Endothelial cell of umbilical vein (primary cell): ENCODE data around the gene VPS4A. TPM values are rescaled to one million over a fixed set of nuclear protein-coding genes. Genes with fewer than 3 reads are reported as not detected.

Source experiments
- BruUV-seq: library from RNA; stranded (reverse); fragments of 400-500 nt; replicated peaks from 2 replicates; lab custom pipeline; 2021; lab: Mats Ljungman, UMichigan
- CTCF ChIA-PET: fragments of 300-600, 350-600 bp; sonication (Branson Sonifier 250); formaldehyde crosslinking; loops from one replicate; lab custom pipeline; 2021; ENCODE audit warnings: antibody characterized with exemption, inconsistent platforms; lab: Charles Lee
- POLR2A ChIA-PET: fragments of 300-600, 350-600 bp; sonication (Branson Sonifier 250); formaldehyde crosslinking; loops from one replicate; lab custom pipeline; 2021; ENCODE audit warnings: antibody characterized with exemption, inconsistent platforms; lab: Charles Lee
- DNase-seq: peaks from one replicate; pipeline ENCODE4 v3.0.0-alpha.2; 2011; ENCODE audit warnings: low read depth, low spot score
- FAIRE-seq: peaks from 2 replicates; lab custom pipeline; 2011; peaks lifted over from hg19 to GRCh38; lab: Jason Lieb, UNC
- H2AFZ ChIP-seq: 2 replicates; pipeline ENCODE4 v1.6.0; 2012; ENCODE audit warnings: low read depth, low read length, control low read depth, inconsistent platforms
- H3K27ac ChIP-seq: 2 replicates; pipeline ENCODE4 v1.5.1; 2011; ENCODE audit warnings: low read depth, mild to moderate bottlenecking, control low read depth, low read length, moderate library complexity; ENCODE audit not compliant: insufficient read depth
- H3K27me3 ChIP-seq, 2 experiments: 2 replicates each; pipeline versions ENCODE4 v1.6.0 to v1.6.1; 2011; ENCODE audit warnings: low read length in 2 of 2, mixed read lengths in 1 of 2; ENCODE audit not compliant: control insufficient read depth in 2 of 2, insufficient read depth in 2 of 2
- H3K36me3 ChIP-seq, 2 experiments: 2 replicates in 1 of 2; 3 replicates in 1 of 2; pipeline ENCODE4 v1.5.1; 2011; ENCODE audit warnings: low read length in 2 of 2, mild to moderate bottlenecking in 1 of 2, moderate library complexity in 1 of 2; ENCODE audit not compliant: control insufficient read depth in 2 of 2, insufficient read depth in 2 of 2; ENCODE audit errors: extremely low read depth in 1 of 2
- H3K4me1 ChIP-seq: 3 replicates; pipeline ENCODE4 v1.5.1; 2011; ENCODE audit warnings: mild to moderate bottlenecking, low read length; ENCODE audit not compliant: control insufficient read depth, insufficient read depth; ENCODE audit errors: extremely low read depth
- H3K4me2 ChIP-seq: 2 replicates; pipeline ENCODE4 v1.6.1; 2011; ENCODE audit warnings: low read length, control low read depth, mixed read lengths; ENCODE audit not compliant: insufficient read depth
- H3K4me3 ChIP-seq, 3 experiments: fragments of 200-600 bp in 1 of 3; sonication (generic), shearing (Covaris generic) in 1 of 3; replicated peaks in 1 of 3; 2 replicates each; pipeline ENCODE4 v1.5.1; 2011 to 2016; ENCODE audit warnings: control low read depth in 3 of 3, low read length in 3 of 3, mild to moderate bottlenecking in 2 of 3, inconsistent platforms in 1 of 3, low read depth in 1 of 3, moderate library complexity in 1 of 3; ENCODE audit not compliant: insufficient read depth in 1 of 3
- H3K79me2 ChIP-seq: 2 replicates; pipeline ENCODE4 v1.6.0; 2012; ENCODE audit warnings: low read length, inconsistent platforms; ENCODE audit not compliant: control insufficient read depth, insufficient read depth
- H3K9ac ChIP-seq: replicated peaks from 2 replicates; pipeline ENCODE3; 2011; ENCODE audit warnings: low read length, control low read depth; ENCODE audit not compliant: insufficient read depth; ENCODE audit errors: extremely low read depth
- H3K9me1 ChIP-seq: replicated peaks from 3 replicates; pipeline ENCODE4 v1.6.0; 2011; ENCODE audit warnings: mild to moderate bottlenecking, low read length; ENCODE audit not compliant: control insufficient read depth, insufficient read depth; ENCODE audit errors: extremely low read depth
- H3K9me3 ChIP-seq: replicated peaks from 2 replicates; pipeline ENCODE4 v1.5.1; 2012; ENCODE audit warnings: low read length, inconsistent platforms; ENCODE audit not compliant: control insufficient read depth, insufficient read depth
- H4K20me1 ChIP-seq: replicated peaks from 2 replicates; pipeline ENCODE3; 2011; ENCODE audit warnings: mild to moderate bottlenecking, low read length; ENCODE audit not compliant: control insufficient read depth, insufficient read depth; ENCODE audit errors: extremely low read depth
- EZH2 ChIP-seq: IDR thresholded peaks from 2 replicates; pipeline ENCODE4 v1.6.1; 2012; ENCODE audit warnings: borderline replicate concordance, low read depth, mild to moderate bottlenecking, moderate library complexity, low read length, inconsistent platforms; ENCODE audit not compliant: severe bottlenecking
- FOS ChIP-seq: IDR thresholded peaks from 2 replicates; pipeline ENCODE4 v1.6.1; 2011; ENCODE audit warnings: mild to moderate bottlenecking, low read length, moderate library complexity, borderline replicate concordance; ENCODE audit not compliant: insufficient read depth
- GATA2 ChIP-seq: IDR thresholded peaks from 2 replicates; pipeline ENCODE4 v1.7.0; 2011; ENCODE audit warnings: low read depth, mild to moderate bottlenecking, moderate library complexity, mixed read lengths, low read length; ENCODE audit not compliant: insufficient read length, insufficient read depth
- JUN ChIP-seq: IDR thresholded peaks from 2 replicates; pipeline ENCODE4 v1.6.1; 2011; ENCODE audit warnings: borderline replicate concordance, low read depth; ENCODE audit not compliant: insufficient read length, insufficient read depth
- MYC ChIP-seq: IDR thresholded peaks from one replicate; pipeline ENCODE4 v1.6.1; 2011; ENCODE audit warnings: mild to moderate bottlenecking, low read depth, low read length
- POLR2A ChIP-seq: IDR thresholded peaks from 2 replicates; pipeline ENCODE4 v1.6.1; 2012; ENCODE audit warnings: low read depth, mild to moderate bottlenecking, control low read depth, low read length
- POLR2AphosphoS5 ChIP-seq: IDR thresholded peaks from 2 replicates; pipeline ENCODE4 v1.6.1; 2012; ENCODE audit warnings: low read depth, mild to moderate bottlenecking, control low read depth, low read length, moderate library complexity; ENCODE audit not compliant: insufficient read depth
- dilution Hi-C: fragments of 300-500 bp; cut with MboI; formaldehyde crosslinking; loops from one replicate; pipeline ENCODE4 v1.15.0; 2019; ENCODE audit warnings: low sequenced_read_pairs; ENCODE audit not compliant: extremely low pct_ligation_motif_present
- intact Hi-C: fragments of 100-400 bp; cut with micrococcal nuclease; formaldehyde crosslinking; loops from one replicate; pipeline ENCODE4 v1.10.0; 2022
- polyA plus RNA-seq, 4 experiments: library from polyadenylated mRNA; depleted of rRNA in 3 of 4; stranded (reverse) in 3 of 4; unstranded in 1 of 4; fragments of >200 nt; gene quantifications; 2 replicates each; pipeline versions ENCODE4 v1.2.1 to v1.2.3, GENCODE V29; 2011 to 2012; ENCODE audit warnings: missing spikeins in 1 of 4
- total RNA-seq: library from RNA; stranded (reverse); gene quantifications from 2 replicates; pipeline ENCODE4 v1.2.3, GENCODE V29; 2021
- TF ChIP-seq, protein P1 (sequence below): IDR thresholded peaks from 2 replicates; pipeline ENCODE4 v1.6.1; 2011; ENCODE audit not compliant: insufficient read depth, insufficient read length
- TF ChIP-seq, protein P2 (sequence below), 2 donors: IDR thresholded peaks; 1 replicate in 1 of 2; 2 replicates in 1 of 2; pipeline ENCODE4 v1.5.1; 2011; ENCODE audit warnings: low read length in 2 of 2, mild to moderate bottlenecking in 2 of 2, moderate library complexity in 2 of 2, control low read depth in 1 of 2, inconsistent platforms in 1 of 2, low read depth in 1 of 2; ENCODE audit not compliant: insufficient read depth in 1 of 2; ENCODE audit errors: extremely low read depth in 1 of 2

Gene VPS4A
- total and polyA plus RNA-seq, 2 donors (not counting 3 experiments of a cell fraction or from before 2014, with no cell fraction given): 22.3 to 34.8 TPM

DNA sequence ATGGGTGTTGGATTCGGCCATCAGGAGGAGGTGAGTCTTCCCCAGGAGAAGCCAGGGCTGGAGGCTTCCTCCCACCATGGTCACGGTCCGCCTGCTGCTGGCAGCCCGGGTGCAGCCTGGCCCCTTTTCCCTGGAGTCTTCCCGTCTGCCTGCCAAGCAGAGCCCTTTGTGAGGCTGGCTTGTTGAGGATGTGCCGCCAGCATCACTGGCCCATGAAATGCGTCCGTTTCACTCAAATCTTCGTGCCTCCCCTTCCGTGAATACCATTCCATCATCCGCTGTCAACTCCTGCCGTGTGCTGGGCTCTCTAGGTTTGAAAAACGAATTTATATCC, 9.6 kb downstream of the VPS4A start:
- intact Hi-C loops (no loop called here), dilution Hi-C loops (no loop called here)
- DNase-seq: no peak
- Histone ChIP-seq H3K79me2 (peaks cover 21% of the 10 kb centered on the region), H3K36me3 (peaks cover 24 to 63% of the 10 kb centered on the region in 2 experiments), H2AFZ (no peak overlapping the region), H3K27ac (no peak overlapping the region), H3K9me1 (no peaks in the 10 kb centered on the region), H3K9me3 (no peaks in the 10 kb centered on the region), H3K4me3 (no peak overlapping the region), H3K4me2 (no peak overlapping the region), H4K20me1 (no peaks in the 10 kb centered on the region), H3K9ac (no peak overlapping the region), H3K27me3 (no peaks in the 10 kb centered on the region), H3K4me1 (no peaks in the 10 kb centered on the region)
- FAIRE-seq: no peak
- ChIA-PET CTCF (no interaction called here), POLR2A (no interaction called here)
- no TSS peak for BruUV-seq
- TF ChIP-seq, protein P1, sequence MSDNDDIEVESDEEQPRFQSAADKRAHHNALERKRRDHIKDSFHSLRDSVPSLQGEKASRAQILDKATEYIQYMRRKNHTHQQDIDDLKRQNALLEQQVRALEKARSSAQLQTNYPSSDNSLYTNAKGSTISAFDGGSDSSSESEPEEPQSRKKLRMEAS: no peak
- TF ChIP-seq GATA2 (no peak), POLR2A (no peak), EZH2 (no peak), FOS (no peak), JUN (no peak), MYC (no peak), POLR2AphosphoS5 (no peak)
- TF ChIP-seq, protein P2, sequence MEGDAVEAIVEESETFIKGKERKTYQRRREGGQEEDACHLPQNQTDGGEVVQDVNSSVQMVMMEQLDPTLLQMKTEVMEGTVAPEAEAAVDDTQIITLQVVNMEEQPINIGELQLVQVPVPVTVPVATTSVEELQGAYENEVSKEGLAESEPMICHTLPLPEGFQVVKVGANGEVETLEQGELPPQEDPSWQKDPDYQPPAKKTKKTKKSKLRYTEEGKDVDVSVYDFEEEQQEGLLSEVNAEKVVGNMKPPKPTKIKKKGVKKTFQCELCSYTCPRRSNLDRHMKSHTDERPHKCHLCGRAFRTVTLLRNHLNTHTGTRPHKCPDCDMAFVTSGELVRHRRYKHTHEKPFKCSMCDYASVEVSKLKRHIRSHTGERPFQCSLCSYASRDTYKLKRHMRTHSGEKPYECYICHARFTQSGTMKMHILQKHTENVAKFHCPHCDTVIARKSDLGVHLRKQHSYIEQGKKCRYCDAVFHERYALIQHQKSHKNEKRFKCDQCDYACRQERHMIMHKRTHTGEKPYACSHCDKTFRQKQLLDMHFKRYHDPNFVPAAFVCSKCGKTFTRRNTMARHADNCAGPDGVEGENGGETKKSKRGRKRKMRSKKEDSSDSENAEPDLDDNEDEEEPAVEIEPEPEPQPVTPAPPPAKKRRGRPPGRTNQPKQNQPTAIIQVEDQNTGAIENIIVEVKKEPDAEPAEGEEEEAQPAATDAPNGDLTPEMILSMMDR (IDR thresholded peaks at IDR 0.05; ENCODE audit: extremely low read depth in 1 of 2, insufficient read depth in 1 of 2, low read depth in 1 of 2, low read length in 2 of 2): no peak
